B cell (primary cell): ENCODE measurements around the gene ATP5F1E. TPM values are rescaled to one million over a fixed set of nuclear protein-coding genes. Genes with fewer than 3 reads are reported as not detected.

Source experiments
- ATAC-seq: fragments of 200-7000 bp; cut with Tn5 transposase; one replicate; pipeline ENCODE4 v1.10.0; 2021; ENCODE audit warnings: low read depth, mild to moderate bottlenecking, moderate number of reproducible peaks, moderate library complexity
- CTCF ChIA-PET: fragments of 350-600 bp; sonication (Branson Sonifier 250); formaldehyde crosslinking; loops from one replicate; lab custom pipeline; 2021; ENCODE audit warnings: antibody characterized with exemption, inconsistent platforms; lab: Charles Lee
- POLR2A ChIA-PET: fragments of 350-600 bp; sonication (Branson Sonifier 250); formaldehyde crosslinking; loops from one replicate; lab custom pipeline; 2021; ENCODE audit warnings: antibody characterized with exemption; lab: Charles Lee
- DNase-seq: peaks from one replicate; pipeline ENCODE4 v3.0.0; 2013
- H2AFZ ChIP-seq: 2 replicates; pipeline ENCODE4 v1.6.1; 2012; ENCODE audit warnings: mild to moderate bottlenecking, low read depth, low read length; ENCODE audit not compliant: insufficient read depth, poor library complexity, severe bottlenecking
- H3K27ac ChIP-seq, 2 donors: 1 replicate in 1 of 2; 2 replicates in 1 of 2; pipeline ENCODE4 v1.5.1; 2012 to 2013; ENCODE audit warnings: low read length in 2 of 2, mild to moderate bottlenecking in 2 of 2, moderate library complexity in 1 of 2
- H3K27me3 ChIP-seq, 4 experiments: fragments of 200-600 bp in 1 of 4; sonication (generic) in 1 of 4; replicated peaks in 1 of 4; 1 replicate in 2 of 4; 2 replicates in 2 of 4; pipeline versions ENCODE4 v1.6.1 to v1.7.0; 2013 to 2016; ENCODE audit warnings: low read length in 3 of 4, mild to moderate bottlenecking in 2 of 4, mixed read lengths in 1 of 4, moderate library complexity in 1 of 4; ENCODE audit not compliant: insufficient read depth in 4 of 4, control insufficient read depth in 3 of 4; ENCODE audit errors: control extremely low read depth in 1 of 4
- H3K36me3 ChIP-seq, 2 experiments: replicated peaks in 1 of 2; 1 replicate in 1 of 2; 2 replicates in 1 of 2; pipeline versions ENCODE4 v1.6.1 to v1.7.1; 2013; ENCODE audit warnings: low read length in 1 of 2; ENCODE audit not compliant: insufficient read depth in 2 of 2, control insufficient read depth in 1 of 2; ENCODE audit errors: control extremely low read depth in 1 of 2, extremely low read depth in 1 of 2
- H3K4me1 ChIP-seq, 2 donors: fragments of 200-600 bp in 1 of 2; sonication (generic) in 1 of 2; 1 replicate in 1 of 2; 2 replicates in 1 of 2; pipeline versions ENCODE4 v1.5.1 to v1.6.1; 2013 to 2017; ENCODE audit warnings: low read length in 2 of 2; ENCODE audit not compliant: control insufficient read depth in 2 of 2, insufficient read depth in 2 of 2
- H3K4me2 ChIP-seq: replicated peaks from 2 replicates; pipeline ENCODE3; 2012; ENCODE audit warnings: mild to moderate bottlenecking, low read depth, low read length; ENCODE audit not compliant: poor library complexity, severe bottlenecking
- H3K4me3 ChIP-seq, 5 experiments: fragments of 200-600 bp in 1 of 5; sonication (generic) in 1 of 5; 1 replicate in 3 of 5; 2 replicates in 2 of 5; pipeline versions ENCODE4 v1.5.1 to v1.7.0; 2011 to 2016; ENCODE audit warnings: low read length in 4 of 5, mild to moderate bottlenecking in 4 of 5, low read depth in 2 of 5, control low read depth in 1 of 5, moderate library complexity in 1 of 5; ENCODE audit not compliant: insufficient read depth in 1 of 5; ENCODE audit errors: control extremely low read depth in 1 of 5, extremely low read depth in 1 of 5
- H3K79me2 ChIP-seq: fragments of 200-600 bp; sonication (generic); one replicate; pipeline ENCODE4 v1.6.0; 2016; ENCODE audit warnings: low read length; ENCODE audit not compliant: control insufficient read depth, insufficient read depth
- H3K9ac ChIP-seq: fragments of 200-600 bp; sonication (generic); 2 replicates; pipeline ENCODE4 v1.6.1; 2017; ENCODE audit warnings: mild to moderate bottlenecking, low read length, moderate library complexity
- H3K9me3 ChIP-seq, 3 donors: one replicate each; pipeline versions ENCODE4 v1.6.1 to v1.7.1; 2013; ENCODE audit warnings: low read length in 2 of 3; ENCODE audit not compliant: control insufficient read depth in 2 of 3, insufficient read depth in 1 of 3; ENCODE audit errors: control extremely low read depth in 1 of 3
- H4K20me1 ChIP-seq: 2 replicates; pipeline ENCODE4 v1.6.0; 2012; ENCODE audit warnings: mild to moderate bottlenecking, low read length; ENCODE audit not compliant: insufficient read depth, control insufficient read depth, poor library complexity, severe bottlenecking
- H3K27ac Mint-ChIP-seq: one replicate; pipeline ENCODE4 v1.8.0; 2021; ENCODE audit warnings: mixed read lengths
- H3K27me3 Mint-ChIP-seq: one replicate; pipeline ENCODE4 v1.8.0; 2021; ENCODE audit warnings: mixed read lengths
- H3K4me1 Mint-ChIP-seq: one replicate; pipeline ENCODE4 v1.8.0; 2021; ENCODE audit warnings: mixed read lengths
- H3K4me3 Mint-ChIP-seq: one replicate; pipeline ENCODE4 v1.8.0; 2021; ENCODE audit warnings: mixed read lengths
- H3K9me3 Mint-ChIP-seq: one replicate; pipeline ENCODE4 v1.8.0; 2022; ENCODE audit warnings: mixed read lengths; ENCODE audit not compliant: insufficient read depth
- EZH2 ChIP-seq: IDR thresholded peaks from 2 replicates; pipeline ENCODE4 v1.6.1; 2012; ENCODE audit warnings: borderline replicate concordance, low read depth, mild to moderate bottlenecking, moderate library complexity, low read length; ENCODE audit not compliant: insufficient read depth, poor library complexity, severe bottlenecking
- WGBS: methylation state at CpG from one replicate; pipeline ENCODE4 v1.1.5; 2013; ENCODE audit warnings: missing lambda C conversion rate; ENCODE audit not compliant: insufficient coverage; 5-methylcytosine and 5-hydroxymethylcytosine counted together
- intact Hi-C: fragments of 100-400 bp; cut with micrococcal nuclease; formaldehyde crosslinking; loops from one replicate; pipeline ENCODE4 v1.10.0; 2022
- polyA plus RNA-seq: library from polyadenylated mRNA; depleted of rRNA; stranded (reverse); fragments of >200 nt; gene quantifications from 2 replicates; pipeline ENCODE4 v1.2.3, GENCODE V29; 2012
- total RNA-seq, 2 donors: library from RNA; stranded (reverse); fragments of 120-200 nt in 1 of 2; gene quantifications; 1 replicate in 1 of 2; 2 replicates in 1 of 2; pipeline versions ENCODE4 v1.2.3 to v1.2.4, GENCODE V29; 2013 to 2022
- TF ChIP-seq, protein P1 (sequence below): fragments of 200-600 bp; IDR thresholded peaks from one replicate; pipeline ENCODE4 v1.8.0; 2022; ENCODE audit warnings: antibody characterized with exemption, mild to moderate bottlenecking

The ATP5F1E gene
- total and polyA plus RNA-seq, 2 donors (not counting 1 experiment from before 2014, with no cell fraction given) = 22.2 to 55.0 TPM

DNA sequence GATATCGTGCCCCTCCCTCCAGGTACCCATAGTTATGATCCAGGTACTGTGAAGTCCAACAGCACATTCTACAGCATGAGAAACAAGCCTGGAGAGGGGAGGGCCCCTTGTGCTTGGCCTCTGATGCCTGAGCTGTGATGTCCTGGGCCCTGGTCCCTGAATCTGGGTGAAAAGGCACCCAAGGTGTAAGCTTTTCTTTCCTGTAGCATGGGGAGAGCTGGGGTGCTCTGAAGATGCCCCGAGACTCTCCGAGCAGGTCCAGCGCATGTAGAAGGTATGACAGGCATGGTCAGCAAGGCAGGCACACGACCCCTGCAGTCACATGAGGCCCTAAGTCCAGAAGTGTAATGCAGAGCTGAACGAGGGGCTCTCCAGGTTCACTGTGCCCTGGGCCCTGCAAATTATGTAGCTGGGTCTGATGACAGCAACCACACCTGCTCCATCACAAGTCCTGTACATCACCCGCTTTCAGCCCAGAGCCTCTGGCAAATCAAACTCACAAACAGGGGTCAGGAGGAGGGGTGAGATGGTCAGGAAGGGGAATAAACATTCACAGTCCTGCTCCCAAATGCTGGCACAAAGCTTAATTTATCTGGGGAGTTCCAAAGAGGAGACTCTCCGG, 23.3 kb downstream of the ATP5F1E start:
- Histone ChIP-seq H4K20me1 (peaks cover 18% of the 10 kb centered on the region), H3K27ac (peak overlapping the region; percentile 95 to 97)
- CTCF ChIA-PET = interaction anchor here (1.0 to 3.3 kb wide), 3 partner anchors 24 to 199 kb away, joined by 5 to 32 read pairs (median 6); partner anchors contain the start of gene ATP5F1E

More for the DNA sequence above, 23.3 kb downstream of the ATP5F1E start:
- DNase-seq (no peak), ATAC-seq (no peak)
- Histone ChIP-seq H3K4me2 (peak overlapping the region; percentile 86), H3K4me3 (no peak overlapping the region), H3K79me2 (peaks cover 42% of the 10 kb centered on the region), H3K4me1 (peaks cover 28 to 48% of the 10 kb centered on the region in 2 donors), H3K9ac (no peak overlapping the region), H3K36me3 (peaks cover 0 to 4% of the 10 kb centered on the region in 2 experiments), H3K9me3 (peaks cover 0 to 6% (median 0%) of the 10 kb centered on the region in 3 donors), H2AFZ (no peak overlapping the region), H3K27me3 (no peaks in the 10 kb centered on the region)
- intact Hi-C loops = loop anchor here (5.0 to 10.0 kb wide), 3 partner anchors 1324 to 1614 kb away; partner anchors contain the start of gene RBM38
- H3K27ac Mint-ChIP-seq = peak overlapping the region; percentile 99
- H3K4me3 Mint-ChIP-seq = peak overlapping the region; percentile 15
- POLR2A ChIA-PET = interaction anchor here (0.5 to 1.6 kb wide), 7 partner anchors 9 to 154 kb away, joined by 3 to 22 read pairs (median 3); partner anchors contain the start of genes ATP5F1E and ZNF831
- 96% methylated on average over 3 of the region's 8 CpGs for WGBS
- peaks cover 57% of the 10 kb centered on the region for H3K4me1 Mint-ChIP-seq
- H3K27me3 Mint-ChIP-seq = no peaks in the 10 kb centered on the region
- no peaks in the 10 kb centered on the region for H3K9me3 Mint-ChIP-seq
- TF ChIP-seq, protein P1, sequence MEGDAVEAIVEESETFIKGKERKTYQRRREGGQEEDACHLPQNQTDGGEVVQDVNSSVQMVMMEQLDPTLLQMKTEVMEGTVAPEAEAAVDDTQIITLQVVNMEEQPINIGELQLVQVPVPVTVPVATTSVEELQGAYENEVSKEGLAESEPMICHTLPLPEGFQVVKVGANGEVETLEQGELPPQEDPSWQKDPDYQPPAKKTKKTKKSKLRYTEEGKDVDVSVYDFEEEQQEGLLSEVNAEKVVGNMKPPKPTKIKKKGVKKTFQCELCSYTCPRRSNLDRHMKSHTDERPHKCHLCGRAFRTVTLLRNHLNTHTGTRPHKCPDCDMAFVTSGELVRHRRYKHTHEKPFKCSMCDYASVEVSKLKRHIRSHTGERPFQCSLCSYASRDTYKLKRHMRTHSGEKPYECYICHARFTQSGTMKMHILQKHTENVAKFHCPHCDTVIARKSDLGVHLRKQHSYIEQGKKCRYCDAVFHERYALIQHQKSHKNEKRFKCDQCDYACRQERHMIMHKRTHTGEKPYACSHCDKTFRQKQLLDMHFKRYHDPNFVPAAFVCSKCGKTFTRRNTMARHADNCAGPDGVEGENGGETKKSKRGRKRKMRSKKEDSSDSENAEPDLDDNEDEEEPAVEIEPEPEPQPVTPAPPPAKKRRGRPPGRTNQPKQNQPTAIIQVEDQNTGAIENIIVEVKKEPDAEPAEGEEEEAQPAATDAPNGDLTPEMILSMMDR = no peak
- no peak for TF ChIP-seq EZH2
